ENCODE measurements around the gene OR4F15.
"Not testable (repeated sequence)": the region's sequence is repeated elsewhere in the genome, so short reads cannot be mapped to it uniquely, and the experiment has no call there.

OR4F15 gene, protein sequence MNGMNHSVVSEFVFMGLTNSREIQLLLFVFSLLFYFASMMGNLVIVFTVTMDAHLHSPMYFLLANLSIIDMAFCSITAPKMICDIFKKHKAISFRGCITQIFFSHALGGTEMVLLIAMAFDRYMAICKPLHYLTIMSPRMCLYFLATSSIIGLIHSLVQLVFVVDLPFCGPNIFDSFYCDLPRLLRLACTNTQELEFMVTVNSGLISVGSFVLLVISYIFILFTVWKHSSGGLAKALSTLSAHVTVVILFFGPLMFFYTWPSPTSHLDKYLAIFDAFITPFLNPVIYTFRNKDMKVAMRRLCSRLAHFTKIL

DNA sequence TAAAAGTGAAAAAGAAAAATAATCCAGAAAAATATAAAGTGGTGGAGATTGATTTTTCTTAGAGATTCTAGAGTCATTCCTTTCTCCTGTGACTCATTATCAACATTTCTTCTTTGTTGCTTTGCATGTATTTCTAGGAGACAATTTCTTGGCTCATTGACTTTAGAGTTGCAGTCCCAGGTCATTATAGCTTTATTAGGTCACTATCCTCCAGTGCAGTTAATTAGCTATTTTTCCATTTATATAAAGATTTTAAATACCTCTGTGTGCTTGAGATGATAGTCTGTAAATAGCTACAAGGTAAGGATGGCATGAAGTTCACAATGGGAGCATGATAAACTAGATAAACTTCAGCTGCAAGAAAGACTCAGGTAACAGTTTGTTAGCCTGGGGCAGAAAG lies at the start of gene OR4F15:
OR4F15 (plus strand) TSS at position 301 of the 400 bp plus-strand sequence. CDS start 5,985 bp downstream, outside the sequence.
- no peak for DNase-seq

DNA sequence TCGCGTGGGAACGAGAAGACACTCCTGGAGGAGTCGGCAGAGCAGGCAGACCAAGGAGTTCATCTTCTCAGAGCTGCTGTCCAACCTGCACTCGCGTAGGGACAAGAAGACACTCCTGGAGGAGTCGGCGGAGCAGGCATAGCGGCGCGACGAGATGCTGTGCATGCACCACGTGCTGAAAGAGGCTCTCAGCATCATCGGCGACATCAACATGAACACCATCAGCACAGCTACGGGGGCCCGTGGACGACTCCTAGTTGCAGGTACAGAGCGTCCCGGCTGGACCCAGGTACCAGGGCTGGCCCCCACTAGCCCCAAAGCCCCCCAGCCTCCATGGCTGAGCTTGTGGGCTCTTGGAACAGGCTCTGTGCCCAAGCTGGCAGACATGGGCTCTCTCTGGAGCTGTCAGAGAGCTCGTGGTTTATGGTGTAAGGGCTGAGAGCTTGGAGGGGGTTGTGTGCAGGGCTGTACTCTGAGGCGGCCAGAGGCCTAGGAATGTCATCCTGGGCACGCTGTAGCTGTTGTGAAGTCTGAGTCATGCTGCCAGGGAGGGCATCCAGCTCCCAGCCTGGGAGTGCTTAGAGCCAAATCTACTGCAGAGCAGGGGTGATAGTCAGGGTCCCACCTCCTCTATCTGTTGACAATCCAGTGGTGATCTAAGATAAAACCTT lies 47.2 kb upstream of the OR4F15 start:
- DNase-seq = not testable (repeated sequence)

DNA sequence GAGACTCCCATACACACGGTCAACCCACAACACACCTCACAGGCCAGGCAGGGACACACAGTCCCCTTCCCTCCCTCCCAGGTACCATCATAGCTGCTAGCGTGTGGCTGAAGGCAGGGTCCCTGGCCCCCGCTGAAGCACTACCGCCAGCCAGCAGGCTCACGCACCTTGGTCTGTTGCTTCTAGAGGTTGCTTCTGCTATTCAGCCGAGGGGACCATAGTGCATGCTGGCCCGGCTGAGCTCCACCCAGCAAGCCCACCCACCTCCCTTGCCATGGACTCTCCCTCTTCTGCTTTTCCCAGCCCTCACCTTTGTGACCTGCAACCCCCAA lies 46.7 kb upstream of the OR4F15 start:
- not testable (repeated sequence) for DNase-seq

DNA sequence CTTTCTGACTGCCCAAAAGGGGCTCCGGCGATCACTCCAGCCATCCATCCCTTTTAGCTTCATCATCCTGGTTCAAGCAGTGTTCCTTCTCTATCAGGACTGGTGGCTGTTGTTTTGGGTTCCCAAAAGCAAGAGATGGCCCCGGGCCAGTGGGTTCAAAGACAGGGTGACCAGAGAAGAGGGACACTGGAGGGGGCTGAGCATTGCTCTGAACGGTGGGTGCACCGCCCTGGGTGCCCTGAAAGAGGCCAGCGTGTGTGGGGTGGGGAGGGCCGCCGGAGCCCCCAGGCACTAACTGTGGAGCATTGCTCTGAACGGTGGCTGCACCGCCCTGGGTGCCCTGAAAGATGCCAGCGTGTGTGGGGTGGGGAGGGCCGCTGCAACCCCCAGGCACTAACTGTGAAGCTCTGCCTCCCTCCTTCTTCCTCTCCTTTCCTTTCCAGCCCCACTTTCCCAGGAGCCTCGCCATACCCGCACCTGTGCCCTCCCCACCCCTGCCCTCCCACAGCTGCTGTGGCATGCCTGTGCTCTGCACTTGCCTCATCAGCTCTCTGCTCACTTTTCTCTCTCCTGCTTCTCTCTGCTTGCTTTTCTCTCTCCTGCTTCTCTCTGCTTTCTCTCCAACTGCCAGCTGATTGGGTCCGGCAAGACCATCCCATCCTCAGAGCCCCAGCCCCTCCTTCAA lies 46.1 kb upstream of the OR4F15 start:
- no peak for DNase-seq

DNA sequence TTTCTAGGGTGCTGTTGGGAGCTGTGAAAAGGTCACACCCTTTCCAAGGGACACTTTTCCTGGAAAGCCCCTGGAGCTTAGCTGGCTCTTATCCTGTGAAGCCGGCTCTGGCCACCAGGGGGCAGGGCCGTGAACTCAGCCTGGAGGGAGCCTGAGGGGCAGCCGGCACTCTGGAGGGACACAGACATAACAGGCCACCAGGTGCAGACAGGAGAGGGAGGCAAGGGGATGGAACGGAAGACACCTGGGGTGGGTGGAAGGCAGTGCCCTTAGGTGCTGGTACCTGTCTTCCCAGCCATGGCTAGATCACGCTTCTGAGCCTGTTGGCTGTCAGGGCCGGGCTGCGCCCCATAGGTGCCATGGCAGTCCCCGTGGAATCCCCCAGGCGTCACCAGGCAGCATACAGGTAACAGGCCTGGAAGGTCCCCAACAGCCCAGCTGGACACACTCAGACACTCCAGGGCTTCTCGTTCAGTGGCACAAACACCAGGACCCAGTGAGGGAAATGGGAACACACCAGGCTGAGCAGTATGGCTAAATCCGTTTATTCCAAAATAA lies 44.8 kb upstream of the OR4F15 start:
- DNase-seq = not testable (repeated sequence)

DNA sequence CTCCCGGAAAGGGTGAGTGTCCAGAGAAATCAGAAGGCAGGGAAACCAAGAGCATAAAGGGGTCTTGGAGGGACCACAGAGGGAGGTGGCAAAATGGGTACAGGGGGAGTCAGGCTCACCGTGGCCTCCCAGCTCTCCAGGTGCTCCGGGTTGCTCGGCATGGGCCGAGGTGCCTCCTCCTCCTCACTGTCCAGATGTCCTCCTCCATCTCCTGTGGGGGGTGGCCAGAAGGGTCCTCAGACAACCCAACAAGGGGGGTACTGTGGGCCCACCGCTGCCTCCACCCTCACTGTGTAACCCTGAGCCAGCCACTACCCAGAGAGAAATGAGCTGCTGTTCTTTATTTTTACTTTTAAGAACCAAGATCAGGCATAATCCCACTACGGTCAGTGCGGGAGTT lies 39.1 kb upstream of the OR4F15 start:
- no peak for DNase-seq

DNA sequence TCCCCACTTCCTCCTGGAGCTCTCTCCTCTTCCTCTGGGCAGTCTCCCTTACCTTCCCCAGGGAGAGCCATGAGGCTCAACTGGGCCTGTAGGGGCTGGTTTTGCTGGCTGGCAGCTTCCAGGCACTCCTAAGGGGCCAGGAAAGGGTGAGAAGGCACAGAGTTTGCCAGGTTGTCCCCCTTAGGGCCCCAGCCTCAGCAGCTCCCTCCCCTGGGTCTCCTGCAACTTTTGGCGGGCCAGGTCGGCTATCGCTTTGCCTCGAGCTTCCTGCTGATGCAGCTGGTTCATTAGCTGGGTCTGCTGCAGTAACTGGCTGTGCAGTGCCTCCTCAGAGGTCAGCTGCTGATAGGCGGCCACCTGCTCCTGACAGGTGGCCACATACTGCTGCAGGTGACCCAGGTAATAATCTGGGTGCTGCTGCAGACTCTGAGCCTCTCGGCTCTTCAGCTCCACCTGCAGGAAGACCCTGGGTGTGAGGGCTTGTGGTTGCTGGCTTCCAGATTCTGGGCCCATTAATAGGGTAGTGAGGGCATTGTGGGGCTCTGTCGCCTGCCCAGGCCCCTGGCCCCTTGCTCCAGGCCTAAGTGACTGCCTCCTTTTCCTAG lies 38.4 kb upstream of the OR4F15 start:
- no peak for DNase-seq

DNA sequence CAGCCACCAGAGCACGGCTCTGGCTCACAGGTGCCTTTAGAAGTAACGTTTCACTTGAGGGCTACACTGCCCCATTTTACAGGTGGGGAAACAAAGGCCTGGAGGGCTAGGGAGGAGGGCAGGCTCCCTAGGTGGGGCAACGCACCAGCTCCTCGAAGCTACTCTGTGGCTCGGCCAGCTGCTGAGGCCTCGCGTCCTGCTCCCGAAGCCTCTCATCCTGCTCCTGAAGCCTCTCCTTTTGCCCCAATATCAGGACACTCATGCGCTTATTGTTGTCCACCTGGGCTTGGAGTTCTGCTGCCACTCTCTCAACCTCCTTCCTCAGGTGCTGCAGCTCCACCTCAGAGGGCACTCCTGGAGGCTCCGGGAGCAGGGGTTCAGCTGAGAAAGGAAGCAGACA lies 36.9 kb upstream of the OR4F15 start:
- no peak for DNase-seq

DNA sequence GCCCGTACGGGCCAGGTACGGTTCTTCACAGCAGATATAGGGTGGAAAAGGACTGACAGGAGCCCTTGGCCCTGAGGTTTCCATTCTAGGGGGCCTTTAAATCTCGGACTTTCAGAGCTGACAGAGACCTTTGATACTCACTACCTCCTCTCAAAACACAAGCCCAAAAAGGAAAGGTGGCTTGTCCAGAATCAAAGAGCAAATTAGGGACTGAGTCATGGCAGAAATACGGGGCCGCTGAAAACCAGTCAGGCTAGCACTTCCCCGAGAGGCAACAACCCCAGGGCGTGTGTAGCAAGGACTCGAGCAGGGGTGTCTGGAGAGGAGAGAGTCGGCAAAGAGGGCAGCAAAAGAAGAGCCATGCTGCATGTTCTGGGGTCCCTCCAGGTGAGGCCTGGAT lies 33.4 kb upstream of the OR4F15 start:
- DNase-seq = not testable (repeated sequence)

DNA sequence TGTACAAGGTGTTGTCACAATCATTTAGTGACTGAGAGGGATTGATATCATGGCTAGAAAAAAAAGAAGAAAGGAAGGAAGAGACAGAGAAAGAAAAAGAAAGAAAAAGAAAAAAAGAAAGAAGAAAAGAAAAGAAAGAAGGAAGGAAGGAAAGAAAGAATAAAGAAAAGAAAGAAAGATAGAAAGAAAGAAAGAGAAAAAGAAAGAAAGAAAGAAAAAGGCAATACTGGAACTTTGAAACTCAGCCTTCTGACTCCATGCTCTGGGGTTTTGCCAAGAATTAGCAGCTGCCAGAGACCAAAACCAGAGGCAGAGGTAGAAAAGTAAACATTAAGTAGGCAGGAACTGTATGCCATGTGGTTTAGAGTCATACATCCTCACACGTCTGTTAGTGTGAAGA lies 31.8 kb upstream of the OR4F15 start:
- DNase-seq = not testable (repeated sequence)

DNA sequence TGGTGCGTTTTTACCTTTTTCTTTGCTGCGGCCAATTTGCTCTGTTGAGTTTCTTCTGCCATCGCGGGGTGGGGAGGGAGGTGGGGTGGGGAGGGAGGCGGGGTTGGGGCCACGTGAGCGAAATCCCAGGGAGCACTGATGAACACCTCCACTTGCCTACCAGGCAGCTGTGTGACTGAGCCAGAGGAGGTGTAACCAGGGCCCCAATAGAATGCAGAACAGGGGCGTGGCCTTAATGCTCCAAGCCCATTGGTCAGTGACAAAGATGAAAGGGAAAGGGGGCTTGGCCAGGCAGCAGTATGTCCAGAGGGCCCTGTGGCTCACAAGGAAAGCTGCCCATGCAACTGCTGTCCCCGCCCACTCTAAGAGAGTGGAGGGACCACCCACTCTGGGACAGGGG lies 30.1 kb upstream of the OR4F15 start:
- no peak for DNase-seq

DNA sequence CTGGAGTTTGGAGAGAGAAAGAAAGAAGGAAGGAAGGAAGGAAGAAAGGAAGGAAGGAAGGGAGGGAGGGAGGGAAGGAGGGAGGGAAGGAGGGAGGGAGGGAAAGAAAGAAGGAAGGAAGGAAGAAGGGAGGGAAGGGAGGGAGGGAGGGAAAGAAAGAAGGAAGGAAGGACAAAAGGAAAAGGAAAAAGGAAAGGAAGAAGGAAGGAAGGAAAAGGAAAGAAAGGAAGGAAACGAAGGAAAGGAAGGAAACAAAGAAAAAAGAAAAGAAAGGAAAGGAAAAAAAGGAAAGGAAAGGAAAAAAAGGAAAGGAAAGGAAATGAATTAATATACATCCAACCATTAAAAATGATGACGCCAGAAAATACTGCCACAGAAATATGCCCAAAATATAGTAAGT lies 27.4 kb upstream of the OR4F15 start:
- DNase-seq = no peak

DNA sequence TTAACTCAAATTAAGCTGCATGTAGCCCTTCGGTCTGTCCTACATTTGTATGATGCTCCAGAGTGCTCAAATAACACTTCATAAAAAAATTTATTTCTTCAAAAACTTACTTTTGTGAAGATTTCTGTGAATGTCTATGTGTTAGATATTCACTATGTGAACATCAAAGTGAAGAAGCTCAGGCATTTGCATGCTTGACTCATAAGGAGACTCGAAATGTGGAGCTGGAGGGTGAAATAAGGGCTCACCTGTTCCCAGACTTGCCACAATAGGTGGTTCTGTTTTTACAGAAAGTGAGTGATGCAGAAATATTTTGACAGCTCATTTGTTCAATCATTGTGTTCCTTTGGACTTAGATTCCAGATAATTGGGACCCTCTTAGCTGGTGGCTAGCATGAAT lies 25.6 kb upstream of the OR4F15 start:
- DNase-seq = not testable (repeated sequence)

DNA sequence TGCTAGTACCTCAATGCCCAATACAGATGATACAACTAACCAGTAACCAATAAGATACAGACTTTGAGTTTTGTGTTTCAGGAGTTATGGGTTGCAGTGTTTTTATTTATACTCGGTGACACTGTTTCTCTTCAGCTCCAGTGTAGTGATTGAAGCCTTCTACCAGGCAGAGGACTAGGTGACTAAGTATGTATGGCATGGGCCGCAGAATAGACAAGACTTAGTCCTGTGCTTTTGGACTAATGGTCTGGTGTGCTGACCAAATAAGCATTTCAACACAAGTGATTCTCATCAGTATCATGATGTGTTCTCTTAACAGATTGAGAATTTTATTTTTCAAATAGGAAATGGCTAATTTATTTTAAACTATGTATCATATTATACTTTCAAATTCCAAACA lies 24.0 kb upstream of the OR4F15 start:
- DNase-seq = not testable (repeated sequence)

DNA sequence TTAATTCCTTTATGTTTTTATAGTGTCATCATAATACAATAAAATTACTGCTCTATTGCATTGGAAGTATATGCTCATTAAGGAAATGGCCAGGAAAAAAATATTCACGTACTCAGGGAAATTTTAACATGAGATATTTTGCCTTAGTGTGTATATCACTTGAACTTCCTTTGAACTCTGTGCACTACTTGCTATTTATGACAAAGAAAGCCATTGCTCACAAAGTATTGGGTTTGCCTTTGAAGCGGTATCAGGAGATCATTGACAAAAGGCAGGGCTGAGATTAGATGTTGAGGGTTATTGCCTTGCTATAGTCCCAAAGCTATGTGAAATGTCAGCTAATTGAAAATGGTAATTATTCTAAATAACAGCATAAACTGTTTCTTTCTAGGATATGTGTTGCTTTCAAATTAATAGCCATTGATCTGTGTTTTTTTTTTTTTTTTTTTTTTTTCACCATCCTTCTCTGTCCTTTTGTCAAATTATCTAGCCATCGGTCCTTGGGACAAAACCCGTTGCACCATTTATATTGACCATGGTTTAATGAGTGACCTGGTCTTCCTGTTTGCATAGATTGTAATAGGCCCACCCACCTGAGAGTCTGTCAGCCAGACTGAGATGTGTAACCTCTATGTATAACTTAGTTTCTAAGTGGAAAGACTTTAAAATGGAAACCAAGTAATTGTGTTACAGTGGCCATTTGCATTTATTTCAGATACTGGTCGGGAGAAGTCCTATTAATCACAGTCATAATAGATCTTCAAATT lies 23.3 kb upstream of the OR4F15 start:
- not testable (repeated sequence) for DNase-seq

DNA sequence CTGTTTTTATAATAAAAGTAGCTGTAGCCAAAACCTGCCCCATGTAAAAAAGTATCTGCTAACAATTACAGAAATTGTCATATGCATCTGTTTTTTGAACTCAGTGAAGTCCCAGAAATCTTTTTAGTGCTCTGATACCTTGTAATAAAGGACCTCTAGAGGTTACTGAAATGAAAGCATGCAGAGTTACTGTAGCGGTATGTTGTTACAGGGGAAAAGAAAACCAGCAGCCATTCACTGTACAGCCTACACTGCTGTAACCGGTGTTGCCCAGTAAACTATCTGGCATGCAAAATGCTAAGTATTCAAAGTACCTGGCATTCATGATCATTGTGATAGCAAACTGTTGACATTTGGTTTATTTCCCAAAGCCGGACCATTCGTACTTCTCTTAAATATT lies 21.3 kb upstream of the OR4F15 start:
- DNase-seq = not testable (repeated sequence)

DNA sequence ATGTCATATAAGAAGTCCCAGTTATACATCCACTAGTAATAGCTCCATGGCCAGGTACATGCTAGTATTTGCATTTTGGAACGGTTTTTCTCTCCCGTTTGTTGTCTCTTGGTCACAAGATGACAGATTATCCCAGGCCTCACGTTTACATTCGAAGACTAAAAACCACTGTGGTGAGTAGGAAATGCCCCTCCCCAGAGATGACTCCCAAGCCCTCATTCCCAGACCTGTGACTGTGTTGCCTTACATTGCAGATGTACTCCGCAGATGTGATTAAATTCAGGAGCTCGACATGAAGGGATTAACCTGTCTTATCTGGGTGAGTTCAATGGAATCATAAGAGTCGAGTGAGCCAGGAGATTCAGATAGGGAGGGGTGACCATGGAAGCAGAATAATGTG lies 18.0 kb upstream of the OR4F15 start:
- DNase-seq = not testable (repeated sequence)

DNA sequence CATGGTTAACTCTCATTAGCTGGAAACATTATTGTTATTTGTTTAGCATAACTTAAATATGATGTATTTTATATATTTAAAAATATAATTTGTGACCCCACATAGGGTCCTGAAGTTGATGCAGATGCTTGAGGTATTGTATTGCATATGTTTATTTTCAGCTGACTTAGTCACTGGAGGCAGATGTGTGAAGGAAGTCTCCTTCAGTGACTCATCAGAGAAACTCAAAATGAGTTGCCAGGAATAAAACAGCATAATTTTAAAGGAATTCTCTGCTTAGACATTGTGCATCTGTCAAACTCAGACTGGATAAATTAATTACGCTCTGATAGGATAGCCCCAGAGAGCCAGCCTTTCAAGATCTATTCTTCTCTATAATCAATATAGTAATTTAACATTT lies 16.5 kb upstream of the OR4F15 start:
- DNase-seq = no peak

DNA sequence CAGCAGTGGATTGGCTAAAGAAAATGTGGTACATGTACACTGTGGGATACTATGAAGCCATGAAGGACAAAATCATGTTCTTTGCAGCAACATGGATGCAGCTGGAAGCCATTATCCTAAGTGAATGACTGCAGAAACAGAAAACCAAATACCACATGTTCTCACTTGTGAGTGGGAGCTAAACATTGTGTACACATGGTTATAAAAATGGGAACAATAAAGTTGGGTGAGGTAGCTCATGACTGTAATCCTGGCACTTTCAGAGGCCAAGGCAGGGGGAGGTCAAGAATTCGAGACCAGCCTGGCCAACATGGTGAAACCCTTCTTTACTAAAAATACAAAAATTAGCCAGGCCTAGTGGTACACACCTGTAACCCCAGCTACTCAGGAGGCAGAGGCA lies 12.3 kb upstream of the OR4F15 start:
- no peak for DNase-seq

DNA sequence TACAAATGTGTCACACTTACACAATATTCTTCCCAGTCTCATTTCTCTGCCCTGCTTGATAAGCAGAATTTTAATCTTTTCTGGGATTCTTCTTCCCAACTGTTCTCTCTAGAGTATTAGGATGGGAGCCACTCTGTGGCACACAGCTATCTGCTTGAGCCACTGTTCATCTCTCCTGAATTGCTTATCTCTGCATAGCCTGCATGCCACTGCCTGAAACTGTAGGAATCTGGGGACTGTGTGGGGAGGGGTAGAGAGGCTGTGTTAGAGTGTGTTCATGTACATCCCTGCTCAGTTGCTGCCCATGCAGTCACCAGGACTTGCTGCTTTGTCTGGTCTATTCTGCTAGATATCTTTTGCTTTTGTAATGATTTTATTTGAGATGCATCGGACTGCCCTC lies 11.0 kb upstream of the OR4F15 start:
- DNase-seq = no peak

DNA sequence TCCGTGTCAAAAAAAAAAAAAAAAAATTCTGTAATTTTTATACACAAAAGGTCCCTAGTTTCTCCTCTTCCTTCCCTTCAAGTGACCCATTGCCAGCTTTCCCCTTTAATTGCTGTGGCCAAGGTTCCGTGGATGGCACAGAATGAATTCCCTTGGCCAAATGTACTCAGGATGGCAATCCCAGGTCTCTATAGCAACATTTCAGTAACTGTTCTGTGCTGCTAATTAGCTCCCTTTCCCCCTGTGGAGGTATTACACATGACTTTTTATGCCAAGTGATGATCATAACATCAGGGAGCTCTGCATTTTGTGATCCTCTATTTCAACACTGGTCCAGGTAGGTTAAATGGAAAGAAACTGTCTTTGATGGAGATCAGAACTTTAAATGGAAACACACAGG lies 8.8 kb upstream of the OR4F15 start, which contains the start of gene OR4F6:
OR4F6 (plus strand) TSS at position 301 of the 400 bp plus-strand sequence. CDS start 2,211 bp downstream, outside the sequence.
- DNase-seq = no peak

DNA sequence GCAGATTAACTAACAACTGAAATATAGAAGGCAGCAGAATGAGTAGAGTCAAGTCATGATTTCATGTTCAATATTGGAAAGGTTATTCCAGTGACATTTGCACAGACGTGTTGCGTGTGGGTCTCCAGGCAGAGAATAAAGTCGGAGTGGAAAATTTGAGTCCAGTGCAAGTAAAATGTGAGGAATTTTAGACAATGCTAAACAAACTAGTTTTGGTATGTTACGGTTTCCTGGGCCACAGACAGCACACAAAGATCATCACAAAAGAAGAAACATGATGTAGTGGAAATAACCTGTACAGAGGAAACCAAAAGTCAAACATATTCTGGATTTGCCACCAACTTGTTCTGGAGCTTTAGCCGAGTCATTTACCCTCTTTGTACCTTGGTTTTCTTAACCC lies 8.3 kb upstream of the OR4F15 start:
- no peak for DNase-seq

DNA sequence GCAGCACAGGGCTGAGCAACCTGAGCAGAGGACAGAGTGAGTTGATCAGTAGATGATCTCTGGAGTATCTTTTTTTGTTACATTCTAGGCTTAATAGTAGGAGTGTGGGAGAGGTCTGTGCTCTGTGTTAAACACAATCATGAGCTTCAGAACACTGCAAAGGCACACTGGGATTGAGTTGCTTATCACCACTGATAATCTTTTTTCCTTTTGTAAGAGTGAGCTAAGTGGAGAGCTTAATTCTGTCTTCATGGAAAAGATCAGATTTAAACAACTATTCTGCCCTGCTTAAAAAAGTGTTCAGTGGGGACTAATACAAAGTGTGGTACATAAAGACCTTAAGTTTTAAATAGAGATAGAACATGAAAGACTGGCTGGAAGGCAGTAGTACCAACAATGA lies 7.6 kb upstream of the OR4F15 start:
- DNase-seq = no peak
